ENCODE measurements around the gene ANXA9. TPM values are rescaled to one million over a fixed set of nuclear protein-coding genes. Genes with fewer than 3 reads are reported as not detected.
A peak's percentile ranks its signal among the peaks of the same experiment; 100 is the strongest.

Gene ANXA9
- total RNA-seq, 2 experiments from 2014 or later = not detected

DNA sequence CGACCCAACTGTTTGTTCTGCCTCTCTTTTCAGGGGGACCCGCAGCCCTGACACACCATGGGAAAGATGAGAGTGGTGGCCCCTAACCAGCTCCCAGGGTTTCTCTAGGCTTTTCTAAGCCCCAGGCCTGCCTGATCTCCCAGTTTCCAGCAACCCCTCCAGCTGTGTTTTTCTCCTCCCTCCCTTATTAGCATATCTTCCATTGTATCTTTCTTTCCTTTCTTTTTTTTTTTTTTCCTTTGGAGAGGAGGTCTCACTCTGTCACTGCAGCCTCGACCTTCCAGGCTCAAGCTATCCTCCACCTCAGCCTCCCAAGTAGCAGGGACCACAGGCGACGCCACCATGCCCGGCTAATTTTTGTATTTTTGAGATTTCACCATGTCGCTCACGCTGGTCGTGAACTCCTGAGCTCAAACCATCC, 5.7 kb upstream of the ANXA9 start:
- CTCF ChIA-PET = interaction anchor here (1.0 to 3.3 kb wide), 5 partner anchors 10 to 360 kb away, joined by 3 to 10 read pairs (median 4); partner anchors contain the start of gene MINDY1
- POLR2A ChIA-PET = interaction anchor here (0.6 to 1.3 kb wide), 3 partner anchors 71 to 426 kb away, joined by 4 read pairs; partner anchors contain the start of genes C1orf56 and ENSA
- Mint-ChIP-seq H3K4me3 (peak overlapping the region; percentile 67), H3K4me1 (ENCODE audit: low read depth) (peaks cover 64% of the 10 kb centered on the region), H3K27ac (peak overlapping the region; percentile 50), H3K9me3 (ENCODE audit: insufficient read depth) (no peaks in the 10 kb centered on the region), H3K27me3 (ENCODE audit: low read depth) (no peaks in the 10 kb centered on the region), H3K36me3 (ENCODE audit: low read depth) (peaks cover 19% of the 10 kb centered on the region)
- no peak for DNase-seq
- no peak for ATAC-seq

DNA sequence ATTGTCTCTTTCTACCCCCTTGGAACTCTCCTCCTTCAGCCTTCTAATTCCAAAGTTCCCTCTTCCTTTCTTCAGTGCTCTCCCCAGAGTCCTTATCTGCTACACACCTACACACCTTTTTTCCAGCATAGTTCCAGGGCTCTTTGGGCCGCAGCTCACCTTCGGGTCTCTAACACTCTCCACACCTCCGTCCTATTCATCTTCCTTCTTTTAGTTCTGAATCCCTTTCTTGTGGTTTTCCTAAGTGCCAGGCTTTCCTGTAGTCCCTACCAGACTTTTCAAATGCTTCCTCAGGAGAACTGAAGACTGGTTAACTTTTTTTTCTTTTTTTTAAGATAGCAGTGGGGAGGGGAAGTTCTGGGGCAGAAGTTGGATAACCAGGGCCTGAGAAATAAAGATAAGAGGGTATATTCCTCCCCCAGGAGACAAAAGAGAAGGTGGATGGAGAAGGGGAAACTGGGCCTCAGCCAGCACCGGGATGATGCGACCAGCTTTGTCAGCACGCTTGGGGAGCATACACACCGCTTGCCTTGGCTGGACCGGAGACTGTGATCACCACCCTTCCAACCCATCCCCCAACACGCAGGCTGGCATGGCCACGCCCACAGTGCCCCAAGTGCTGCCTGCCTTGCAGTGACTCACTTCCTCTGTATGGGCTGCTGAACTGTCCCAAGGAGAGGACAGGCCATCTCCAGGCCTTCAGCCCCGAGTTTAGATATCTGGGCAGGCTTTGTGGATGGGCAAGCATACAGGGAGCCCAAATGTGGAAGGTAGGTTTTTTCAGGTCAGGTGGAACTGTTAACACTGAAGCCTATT, 5.0 kb upstream of the ANXA9 start:
- Mint-ChIP-seq H3K4me3 (peak overlapping the region; percentile 67), H3K27ac (peak overlapping the region; percentile 50), H3K27me3 (ENCODE audit: low read depth) (no peaks in the 10 kb centered on the region), H3K9me3 (ENCODE audit: insufficient read depth) (no peaks in the 10 kb centered on the region), H3K36me3 (ENCODE audit: low read depth) (peaks cover 12% of the 10 kb centered on the region), H3K4me1 (ENCODE audit: low read depth) (peaks cover 60% of the 10 kb centered on the region)
- ATAC-seq = no peak
- CTCF ChIA-PET = interaction anchor here (0.9 to 12.4 kb wide), 9 partner anchors 9 to 361 kb away, joined by 3 to 164 read pairs (median 7); partner anchors contain the start of genes ENSA and MINDY1
- POLR2A ChIA-PET = interaction anchor here (0.6 to 1.3 kb wide), 4 partner anchors 13 to 348 kb away, joined by 3 to 4 read pairs (median 4); partner anchors contain the start of genes C1orf56 and ENSA
- peak; percentile 72 for DNase-seq

DNA sequence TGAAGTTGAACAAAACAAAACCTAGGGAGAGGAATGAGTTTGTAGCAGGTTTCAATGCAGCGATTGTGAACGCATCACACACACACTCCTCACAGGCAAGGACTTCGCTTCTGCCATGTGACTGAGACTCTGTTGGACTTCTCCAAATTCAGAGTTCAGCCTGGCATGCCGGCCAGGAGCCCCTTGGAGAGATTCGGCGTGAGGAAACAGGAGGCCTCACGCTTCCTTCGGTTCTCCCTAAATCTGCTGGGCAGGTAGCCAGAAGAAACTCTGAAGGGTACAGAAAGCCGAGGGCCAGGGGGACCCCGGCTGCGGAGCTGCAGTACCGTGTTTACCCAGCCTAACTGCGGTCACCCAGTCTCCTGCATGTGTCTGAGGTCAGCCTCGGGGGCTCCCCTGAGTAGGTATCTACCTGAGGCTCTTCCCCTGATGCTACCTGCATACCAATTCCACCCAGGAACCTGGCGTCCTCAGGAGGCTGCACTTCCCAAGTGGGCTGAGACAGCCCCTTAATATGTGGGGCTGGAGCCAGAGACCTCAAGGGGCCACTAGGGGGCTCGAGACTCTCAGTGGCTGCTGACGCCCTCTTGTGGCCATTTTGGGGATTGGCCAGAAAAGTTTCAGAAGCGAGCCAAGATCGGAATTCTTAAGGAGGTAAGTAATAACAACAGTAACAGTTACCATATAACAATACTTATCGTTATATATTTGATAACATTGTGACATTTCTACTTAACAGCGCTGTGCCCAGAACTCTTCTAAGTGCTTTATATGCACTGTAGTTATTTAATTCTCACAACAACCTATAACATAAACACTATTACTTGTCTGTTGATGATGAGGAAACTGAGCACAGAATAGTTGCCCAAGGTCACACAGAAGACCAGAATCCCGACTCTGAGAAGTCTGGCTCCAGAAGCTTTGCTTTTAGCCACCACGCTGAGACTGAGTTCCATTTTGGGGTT, 2.7 kb upstream of the ANXA9 start:
- POLR2A ChIA-PET = no interaction called here
- CTCF ChIA-PET = interaction anchor here (0.6 to 12.4 kb wide), 14 partner anchors 8 to 723 kb away, joined by 3 to 164 read pairs (median 3); partner anchors contain the start of genes CTSK, GOLPH3L and MINDY1
- H3K27me3 Mint-ChIP-seq (ENCODE audit: low read depth) = no peaks in the 10 kb centered on the region

DNA sequence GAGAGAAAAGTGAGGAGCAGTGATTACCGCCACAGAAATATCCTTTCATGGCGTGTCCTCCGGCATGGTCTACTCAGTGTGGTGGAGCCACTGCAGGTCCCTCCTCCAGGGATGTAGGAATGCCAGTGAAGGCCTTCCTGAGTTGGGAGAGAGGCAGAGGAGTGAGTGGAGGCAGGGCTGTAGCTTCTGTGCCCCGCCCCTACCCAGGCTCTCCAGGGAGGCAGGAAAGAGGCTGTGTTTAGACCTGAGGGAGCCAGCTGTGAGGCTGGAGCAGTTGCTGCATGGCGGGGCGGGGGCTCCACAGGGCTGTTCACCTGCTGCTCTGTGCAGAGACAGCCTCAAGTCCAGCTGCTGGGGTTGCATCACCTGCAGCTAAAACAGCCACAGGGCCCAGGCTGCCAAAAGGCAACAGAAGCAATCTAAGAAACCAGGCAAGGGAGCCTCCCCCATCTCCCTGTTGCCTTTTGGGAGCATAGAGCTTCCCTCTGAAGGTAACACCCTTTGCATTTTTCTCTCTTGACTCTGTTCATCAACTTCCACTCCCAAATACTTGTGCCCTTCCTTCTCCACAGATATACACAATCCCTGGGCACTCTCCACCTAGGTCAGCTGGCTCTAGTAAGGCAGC, 801 bp upstream of the ANXA9 start:
- DNase-seq (no peak), ATAC-seq (no peak)
- no peaks in the 10 kb centered on the region for H3K9me3 Mint-ChIP-seq (ENCODE audit: insufficient read depth)
- no peaks in the 10 kb centered on the region for H3K36me3 Mint-ChIP-seq (ENCODE audit: low read depth)
- ChIA-PET POLR2A (interaction anchor here (0.7 to 1.1 kb wide), 2 partner anchors 74 to 208 kb away, joined by 3 read pairs; no protein-coding TSS in a partner anchor), CTCF (interaction anchor here (0.7 to 12.4 kb wide), 3 partner anchors 16 to 421 kb away, joined by 3 to 164 read pairs (median 60); partner anchors contain the start of gene MINDY1)
- H3K27me3 Mint-ChIP-seq (ENCODE audit: low read depth) = no peaks in the 10 kb centered on the region
- no peak overlapping the region for H3K27ac Mint-ChIP-seq
- peaks cover 36% of the 10 kb centered on the region for H3K4me1 Mint-ChIP-seq (ENCODE audit: low read depth)
- H3K4me3 Mint-ChIP-seq = no peak overlapping the region

More for the DNA sequence above, 2.7 kb upstream of the ANXA9 start:
- Mint-ChIP-seq H3K4me3 (peak overlapping the region; percentile 43), H3K4me1 (ENCODE audit: low read depth) (peaks cover 46% of the 10 kb centered on the region), H3K27ac (peak overlapping the region; percentile 27), H3K36me3 (ENCODE audit: low read depth) (no peaks in the 10 kb centered on the region), H3K9me3 (ENCODE audit: insufficient read depth) (no peaks in the 10 kb centered on the region)
- DNase-seq (peak; percentile 93), ATAC-seq (peak; percentile 66)

DNA sequence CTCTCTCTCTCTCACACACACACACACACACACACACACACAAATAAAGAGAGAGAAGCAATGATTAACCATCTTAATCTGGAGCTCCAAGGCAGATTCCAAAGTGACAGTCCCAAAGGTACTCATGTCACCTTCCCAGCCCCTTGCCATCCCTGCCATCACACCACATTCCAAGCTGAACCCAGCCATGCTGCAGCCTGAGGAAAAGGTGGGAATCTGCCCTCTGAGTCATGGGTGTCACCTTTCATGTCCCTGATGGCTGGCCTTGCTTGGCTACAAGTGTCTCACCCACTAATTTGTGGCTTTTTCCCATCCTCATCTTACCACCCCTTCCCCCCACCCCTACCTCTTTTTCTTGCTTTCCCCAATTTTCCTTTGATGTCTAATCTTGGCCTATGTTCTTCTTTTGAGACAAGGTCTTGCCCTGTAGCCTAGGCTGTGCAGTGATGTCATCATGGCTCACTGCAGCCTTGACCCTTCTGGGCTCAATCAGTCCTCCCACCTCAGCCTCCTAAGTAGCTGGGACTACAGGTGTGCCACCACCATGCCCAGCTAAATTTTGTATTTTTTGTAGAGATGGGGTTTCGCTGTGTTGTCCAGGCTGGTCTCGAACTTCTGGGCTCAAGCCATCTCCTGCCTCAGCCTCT, 3.2 kb downstream of the ANXA9 start:
- Mint-ChIP-seq H3K4me3 (no peak overlapping the region), H3K27ac (no peak overlapping the region), H3K4me1 (ENCODE audit: low read depth) (peaks cover 17% of the 10 kb centered on the region), H3K9me3 (ENCODE audit: insufficient read depth) (no peaks in the 10 kb centered on the region), H3K36me3 (ENCODE audit: low read depth) (no peaks in the 10 kb centered on the region), H3K27me3 (ENCODE audit: low read depth) (no peaks in the 10 kb centered on the region)
- ATAC-seq (no peak), DNase-seq (no peak)
- ChIA-PET CTCF (interaction anchor here (2.8 to 12.4 kb wide), 2 partner anchors 9 to 12 kb away, joined by 10 to 164 read pairs; no protein-coding TSS in a partner anchor), POLR2A (no interaction called here)

DNA sequence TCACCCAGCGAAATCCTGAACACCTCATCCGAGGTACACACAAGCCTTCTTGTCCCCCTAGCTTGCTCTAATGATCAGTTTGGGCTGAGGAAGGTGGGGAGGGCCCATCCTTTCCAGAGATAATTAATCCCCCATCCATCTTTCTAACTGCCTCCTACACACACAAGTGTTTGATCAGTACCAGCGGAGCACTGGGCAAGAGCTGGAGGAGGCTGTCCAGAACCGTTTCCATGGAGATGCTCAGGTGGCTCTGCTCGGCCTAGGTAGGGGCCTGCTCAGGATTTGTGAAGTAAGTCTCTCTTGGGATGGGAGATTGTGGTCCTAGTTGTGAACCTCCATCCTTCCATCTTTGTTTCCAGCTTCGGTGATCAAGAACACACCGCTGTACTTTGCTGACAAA, 5.8 kb downstream of the ANXA9 start:
- H3K4me1 Mint-ChIP-seq (ENCODE audit: low read depth) = peaks cover 12% of the 10 kb centered on the region
- DNase-seq = no peak
- H3K27ac Mint-ChIP-seq = peak overlapping the region; percentile 49

DNA sequence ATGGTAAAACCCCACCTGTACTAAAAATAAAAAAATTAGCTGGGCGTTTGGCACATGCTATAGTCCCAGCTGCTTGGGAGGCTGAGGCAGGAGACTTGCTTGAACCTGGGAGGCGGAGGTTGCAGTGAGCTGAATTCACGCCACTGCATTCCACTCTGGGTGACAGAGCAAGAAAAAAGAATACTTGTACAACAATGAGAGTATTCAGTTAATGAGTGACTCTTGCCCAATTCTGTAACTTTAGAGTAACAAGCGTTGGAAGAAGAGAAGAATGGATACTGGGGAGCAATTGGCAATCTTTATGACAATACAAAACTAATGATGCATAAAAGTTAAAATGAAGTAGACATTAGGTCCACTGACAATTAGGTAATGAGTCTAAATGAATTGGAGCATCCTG, 10.5 kb downstream of the ANXA9 start:
- ATAC-seq = no peak
- POLR2A ChIA-PET = no interaction called here
- H3K27ac Mint-ChIP-seq = no peak overlapping the region
- no peaks in the 10 kb centered on the region for H3K27me3 Mint-ChIP-seq (ENCODE audit: low read depth)
- H3K9me3 Mint-ChIP-seq (ENCODE audit: insufficient read depth) = no peaks in the 10 kb centered on the region
- H3K4me3 Mint-ChIP-seq = no peak overlapping the region
- H3K4me1 Mint-ChIP-seq (ENCODE audit: low read depth) = peaks cover 19% of the 10 kb centered on the region
- DNase-seq = no peak
- CTCF ChIA-PET = interaction anchor here (10.1 kb wide), 1 partner anchor 9 kb away, joined by 164 read pairs; the partner anchor contains the start of gene ANXA9
- peaks cover 5% of the 10 kb centered on the region for H3K36me3 Mint-ChIP-seq (ENCODE audit: low read depth)

More for the DNA sequence above, 5.8 kb downstream of the ANXA9 start:
- Mint-ChIP-seq H3K27me3 (ENCODE audit: low read depth) (no peaks in the 10 kb centered on the region), H3K9me3 (ENCODE audit: insufficient read depth) (no peaks in the 10 kb centered on the region), H3K4me3 (no peak overlapping the region), H3K36me3 (ENCODE audit: low read depth) (no peaks in the 10 kb centered on the region)
- ATAC-seq = peak; percentile 24
- ChIA-PET CTCF (interaction anchor here (0.6 to 12.4 kb wide), 5 partner anchors 9 to 248 kb away, joined by 3 to 164 read pairs (median 10); partner anchors contain the start of gene MINDY1), POLR2A (no interaction called here)

DNA sequence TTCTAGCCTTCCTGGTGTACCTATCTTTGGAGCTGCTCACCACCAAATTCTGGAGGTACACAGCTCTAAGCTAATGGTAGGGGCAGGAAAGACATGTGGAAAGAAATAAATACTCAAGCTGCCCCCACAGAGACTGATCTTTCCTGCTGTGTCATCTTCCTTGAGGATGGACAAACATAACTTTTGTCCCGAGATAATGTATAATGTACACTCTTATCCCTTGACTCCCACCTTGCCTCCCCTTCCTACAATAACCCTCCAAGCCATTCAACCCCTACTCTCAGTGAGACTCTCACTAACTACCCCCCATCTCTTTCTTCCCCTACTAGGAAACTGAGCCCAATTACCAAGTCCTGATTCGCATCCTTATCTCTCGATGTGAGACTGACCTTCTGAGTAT, 12.2 kb downstream of the ANXA9 start:
- ChIA-PET CTCF (interaction anchor here (1.0 to 10.1 kb wide), 7 partner anchors 11 to 739 kb away, joined by 3 to 164 read pairs (median 4); partner anchors contain the start of genes ANXA9, GOLPH3L and MINDY1), POLR2A (no interaction called here)
- no peaks in the 10 kb centered on the region for H3K9me3 Mint-ChIP-seq (ENCODE audit: insufficient read depth)
- H3K4me3 Mint-ChIP-seq = no peak overlapping the region
- peaks cover 10% of the 10 kb centered on the region for H3K36me3 Mint-ChIP-seq (ENCODE audit: low read depth)
- H3K4me1 Mint-ChIP-seq (ENCODE audit: low read depth) = peaks cover 11% of the 10 kb centered on the region
- H3K27me3 Mint-ChIP-seq (ENCODE audit: low read depth) = no peaks in the 10 kb centered on the region
- ATAC-seq (no peak), DNase-seq (no peak)
- H3K27ac Mint-ChIP-seq = no peak overlapping the region

- Mint-ChIP-seq H3K27me3 (ENCODE audit: low read depth) (no peaks in the 10 kb centered on the region), H3K27ac (no peak overlapping the region), H3K36me3 (ENCODE audit: low read depth) (peaks cover 15% of the 10 kb centered on the region), H3K4me3 (no peak overlapping the region), H3K9me3 (ENCODE audit: insufficient read depth) (no peaks in the 10 kb centered on the region), H3K4me1 (ENCODE audit: low read depth) (peaks cover 18% of the 10 kb centered on the region)
- ATAC-seq = no peak
- ChIA-PET CTCF (interaction anchor here (0.9 to 10.1 kb wide), 24 partner anchors 10 to 741 kb away, joined by 3 to 164 read pairs (median 4); partner anchors contain the start of genes ANXA9, C1orf56, CTSK and CTSS), POLR2A (interaction anchor here (0.5 kb wide), 1 partner anchor 149 kb away, joined by 3 read pairs; no protein-coding TSS in a partner anchor)
- no peak for DNase-seq
Measured at GRCh38 chr1:150995460-150995859, 13.4 kb downstream of the ANXA9 start.

DNA sequence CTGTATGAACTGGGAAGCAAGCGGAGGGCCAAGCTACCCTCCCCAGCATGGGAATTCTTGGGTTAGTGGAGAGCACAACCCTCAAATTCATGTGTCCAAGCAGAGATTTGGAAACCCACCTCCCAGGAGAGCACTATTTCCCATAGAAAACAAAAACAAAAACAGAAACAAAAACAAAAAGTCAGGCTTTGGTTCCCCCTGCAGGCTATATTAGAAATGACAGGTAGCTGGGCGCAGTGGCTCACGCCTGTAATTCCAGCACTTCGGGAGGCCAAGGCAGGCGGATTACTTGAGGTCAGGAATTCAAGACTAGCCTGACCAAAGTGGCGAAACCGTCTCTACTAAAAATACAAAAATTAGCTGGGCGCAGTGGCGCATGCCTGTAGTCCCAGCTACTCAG, 13.8 kb downstream of the ANXA9 start:
- H3K4me1 Mint-ChIP-seq (ENCODE audit: low read depth) = peaks cover 20% of the 10 kb centered on the region
- CTCF ChIA-PET = interaction anchor here (0.6 to 10.1 kb wide), 33 partner anchors 9 to 741 kb away, joined by 3 to 164 read pairs (median 4); partner anchors contain the start of genes ANXA9, C1orf56, CTSK and CTSS
- H3K27me3 Mint-ChIP-seq (ENCODE audit: low read depth) = no peaks in the 10 kb centered on the region
- DNase-seq (peak; percentile 51), ATAC-seq (peak; percentile 38)
- no peak overlapping the region for H3K27ac Mint-ChIP-seq
- POLR2A ChIA-PET = interaction anchor here (0.5 to 1.2 kb wide), 2 partner anchors 74 to 150 kb away, joined by 3 read pairs; no protein-coding TSS in a partner anchor
- H3K4me3 Mint-ChIP-seq = no peak overlapping the region
- no peaks in the 10 kb centered on the region for H3K9me3 Mint-ChIP-seq (ENCODE audit: insufficient read depth)
- H3K36me3 Mint-ChIP-seq (ENCODE audit: low read depth) = peaks cover 19% of the 10 kb centered on the region

Data from activated CD8-positive, alpha-beta T cell treated with anti-CD3 and anti-CD28 coated beads, Interleukin-2, amount 10 ng/mL, durations not matched to agents 7 days and 5 days (primary cell).